Stimulated activated CD4-positive, alpha-beta T cell treated with anti-CD3 and anti-CD28 coated beads, Interleukin-15, amount 100 ng/mL, for 1 hour (primary cell): ENCODE data around the gene CCDC92B.
"Not testable (repeated sequence)": the region's sequence is repeated elsewhere in the genome, so short reads cannot be mapped to it uniquely, and the experiment has no call there.

ENCODE experiments used
- DNase-seq, 2 donors: peaks; one replicate each; pipeline ENCODE4 v3.0.0-alpha.2; 2020; ENCODE audit warnings: low read depth in 1 of 2, low spot score in 1 of 2

Gene CCDC92B

GRCh38 chr17:2749058-2749783, at the start of gene CCDC92B:
CCDC92B (minus strand) TSS chr17:2749652; CDS start chr17:2735145, 14,507 bp downstream.
- no peak for DNase-seq

- no peak for DNase-seq
Observed at GRCh38 chr17:2798678-2799077, 49.2 kb upstream of the CCDC92B start.

GRCh38 chr17:2798188-2798587, 48.7 kb upstream of the CCDC92B start:
- no peak for DNase-seq

- DNase-seq: no peak
Observed at GRCh38 chr17:2797637-2798036, 48.2 kb upstream of the CCDC92B start.

GRCh38 chr17:2797226-2797625, 47.8 kb upstream of the CCDC92B start:
- no peak for DNase-seq

GRCh38 chr17:2796164-2797125, 47.0 kb upstream of the CCDC92B start, which contains the start of gene RAP1GAP2:
RAP1GAP2 (plus strand) TSS chr17:2796438; CDS start chr17:2796528, 90 bp downstream.
- DNase-seq: peak; percentile 39 to 49

- DNase-seq: no peak
Observed at GRCh38 chr17:2795441-2796163, 46.1 kb upstream of the CCDC92B start.

- DNase-seq: no peak
Observed at GRCh38 chr17:2794111-2794803, 44.8 kb upstream of the CCDC92B start.

GRCh38 chr17:2792366-2793169, 43.1 kb upstream of the CCDC92B start:
- no peak for DNase-seq

GRCh38 chr17:2789700-2790099, 40.2 kb upstream of the CCDC92B start:
- DNase-seq: no peak

GRCh38 chr17:2786176-2786881, 36.9 kb upstream of the CCDC92B start:
- peak; percentile 81 to 87 for DNase-seq

- not testable (repeated sequence) for DNase-seq
Observed at GRCh38 chr17:2785376-2785775, 35.9 kb upstream of the CCDC92B start.

- DNase-seq: no peak
Observed at GRCh38 chr17:2784864-2785263, 35.4 kb upstream of the CCDC92B start.

- no peak for DNase-seq
Observed at GRCh38 chr17:2783310-2784030, 34.0 kb upstream of the CCDC92B start.

- no peak for DNase-seq
Observed at GRCh38 chr17:2782055-2782454, 32.6 kb upstream of the CCDC92B start.

GRCh38 chr17:2781598-2781997, 32.1 kb upstream of the CCDC92B start:
- DNase-seq: not testable (repeated sequence)

- no peak for DNase-seq
Observed at GRCh38 chr17:2780931-2781454, 31.5 kb upstream of the CCDC92B start.

- DNase-seq: no peak
Observed at GRCh38 chr17:2780256-2780655, 30.8 kb upstream of the CCDC92B start.
